OCI-LY3 (cell line): Measurements from ENCODE around the gene TOM1L2.

ENCODE experiments used
- EZH2phosphoT487 ChIP-seq: fragments of 200-600 bp; shearing (Covaris generic); IDR thresholded peaks from 2 replicates; pipeline ENCODE4 v1.6.1; 2018; ENCODE audit warnings: antibody characterized with exemption, mixed run types, low read depth
- TF ChIP-seq, protein P1 (sequence below): fragments of 200-600, 300-600 bp; sonication (generic); IDR thresholded peaks from 2 replicates; pipeline ENCODE4 v1.5.1; 2014; ENCODE audit warnings: antibody characterized with exemption, low read length, low read depth

DNA sequence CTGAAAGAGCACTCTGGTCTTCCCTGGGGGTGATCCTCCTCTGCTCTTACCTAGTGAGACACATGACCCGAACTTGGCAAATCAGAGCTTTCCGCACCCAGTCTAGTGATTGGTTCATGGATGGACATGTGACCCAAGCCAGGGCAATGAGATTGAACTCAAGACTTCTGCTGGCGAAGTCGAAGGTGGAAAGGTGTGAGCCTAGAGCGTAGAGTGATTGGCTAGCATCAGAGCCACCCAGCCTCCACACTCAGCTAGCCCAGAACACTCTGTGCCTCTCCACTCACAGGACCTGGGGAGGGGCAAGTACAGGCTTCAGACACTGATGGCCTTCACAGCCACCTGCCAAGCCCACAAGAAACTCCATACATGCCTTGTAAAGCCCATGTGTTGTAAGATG lies 49.2 kb upstream of the TOM1L2 start:
- TF ChIP-seq, protein P1, sequence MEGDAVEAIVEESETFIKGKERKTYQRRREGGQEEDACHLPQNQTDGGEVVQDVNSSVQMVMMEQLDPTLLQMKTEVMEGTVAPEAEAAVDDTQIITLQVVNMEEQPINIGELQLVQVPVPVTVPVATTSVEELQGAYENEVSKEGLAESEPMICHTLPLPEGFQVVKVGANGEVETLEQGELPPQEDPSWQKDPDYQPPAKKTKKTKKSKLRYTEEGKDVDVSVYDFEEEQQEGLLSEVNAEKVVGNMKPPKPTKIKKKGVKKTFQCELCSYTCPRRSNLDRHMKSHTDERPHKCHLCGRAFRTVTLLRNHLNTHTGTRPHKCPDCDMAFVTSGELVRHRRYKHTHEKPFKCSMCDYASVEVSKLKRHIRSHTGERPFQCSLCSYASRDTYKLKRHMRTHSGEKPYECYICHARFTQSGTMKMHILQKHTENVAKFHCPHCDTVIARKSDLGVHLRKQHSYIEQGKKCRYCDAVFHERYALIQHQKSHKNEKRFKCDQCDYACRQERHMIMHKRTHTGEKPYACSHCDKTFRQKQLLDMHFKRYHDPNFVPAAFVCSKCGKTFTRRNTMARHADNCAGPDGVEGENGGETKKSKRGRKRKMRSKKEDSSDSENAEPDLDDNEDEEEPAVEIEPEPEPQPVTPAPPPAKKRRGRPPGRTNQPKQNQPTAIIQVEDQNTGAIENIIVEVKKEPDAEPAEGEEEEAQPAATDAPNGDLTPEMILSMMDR, result no peak
- TF ChIP-seq EZH2phosphoT487, result no peak
